Measurements from ENCODE around the gene DENND1B. TPM values are rescaled to one million over a fixed set of nuclear protein-coding genes. Genes with fewer than 3 reads are reported as not detected.

Gene DENND1B
- total and polyA plus RNA-seq, 2 of the 8 experiments (the other 6 are each of a cell fraction or from before 2014, with no cell fraction given): 0.74 to 3.3 TPM

DNA sequence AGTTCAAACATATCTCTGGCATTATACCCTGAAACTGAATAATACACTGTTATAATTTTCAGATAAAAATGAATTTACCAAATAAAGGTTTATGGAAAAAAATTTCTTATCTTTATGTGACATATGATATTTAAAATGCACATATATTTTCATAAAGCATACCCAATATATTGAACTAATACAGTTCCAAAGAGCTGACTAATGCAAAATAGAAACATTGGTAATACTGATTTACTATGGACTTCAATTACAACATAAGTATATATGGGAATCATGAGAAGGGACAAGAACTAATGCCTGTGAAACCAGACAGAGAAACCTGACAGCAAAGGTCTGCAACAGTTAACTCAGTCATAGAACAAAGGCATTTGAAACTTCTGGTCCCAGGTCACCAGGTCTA is 153.5 kb downstream of the DENND1B start:
- FAIRE-seq (no peak), DNase-seq (ENCODE audit: low read depth in 1 of 2, low spot score in 2 of 2) (no peak)
- H3K36me3 ChIP-seq (ENCODE audit: control insufficient read depth in 2 of 4, insufficient read depth in 4 of 4, low read length in 3 of 4): no peaks in the 10 kb centered on the region
- TF ChIP-seq EGR1 (IDR thresholded peaks at IDR 0.05; ENCODE audit: borderline replicate concordance, low read depth, low read length) (no peak), JUND (IDR thresholded peaks at IDR 0.05; ENCODE audit: low read length) (no peak), CTBP2 (IDR thresholded peaks at IDR 0.05; ENCODE audit: borderline replicate concordance, insufficient read depth, insufficient read length, low read length) (no peak), SIRT6 (IDR thresholded peaks at IDR 0.05; ENCODE audit: low read length) (no peak), RBBP5 (IDR thresholded peaks at IDR 0.05; ENCODE audit: borderline replicate concordance, low read depth, low read length) (no peak)
- H3K4me1 ChIP-seq (replicated peaks in 1 of 4; ENCODE audit: control insufficient read depth in 3 of 4, insufficient read depth in 4 of 4, low read length in 3 of 4): no peaks in the 10 kb centered on the region
- no peak overlapping the region for H4K8ac ChIP-seq (ENCODE audit: extremely low read depth, insufficient read depth, low read length)
- H3K79me2 ChIP-seq (ENCODE audit: control insufficient read depth in 1 of 2, insufficient read depth in 2 of 2, low read length in 2 of 2): no peaks in the 10 kb centered on the region
- no peak overlapping the region for H3K4me2 ChIP-seq (ENCODE audit: insufficient read depth in 1 of 2, low read depth in 2 of 2, low read length in 2 of 2)
- no peak overlapping the region for H2AFZ ChIP-seq (ENCODE audit: low read length)
- H3K4me3 ChIP-seq (ENCODE audit: extremely low read depth in 1 of 4, insufficient read depth in 2 of 4, low read depth in 3 of 4, low read length in 4 of 4): no peak overlapping the region
- no peak overlapping the region for H2AK5ac ChIP-seq (ENCODE audit: low read depth, low read length)
- H3K18ac ChIP-seq (ENCODE audit: extremely low read depth, low read length): no peak overlapping the region
- no peaks in the 10 kb centered on the region for H3K23me2 ChIP-seq (ENCODE audit: low read depth, low read length)
- H3K9me3 ChIP-seq (ENCODE audit: insufficient read depth in 2 of 2, low read depth in 1 of 2, low read length in 1 of 2): no peaks in the 10 kb centered on the region
- POLR2A ChIA-PET (ENCODE audit: partially characterized antibody): no interaction called here
- H2BK20ac ChIP-seq (ENCODE audit: low read length): no peak overlapping the region
- no peak overlapping the region for H3K9ac ChIP-seq (replicated peaks in 1 of 4; ENCODE audit: extremely low read depth in 1 of 4, low read depth in 3 of 4, low read length in 3 of 4)
- H2BK120ac ChIP-seq (replicated peaks; ENCODE audit: low read depth, low read length): no peak overlapping the region
- no peaks in the 10 kb centered on the region for H3K27me3 ChIP-seq (replicated peaks in 1 of 4; ENCODE audit: control insufficient read depth in 3 of 4, extremely low read depth in 1 of 4, insufficient read depth in 3 of 4, low read length in 3 of 4)
- CTCF ChIA-PET (ENCODE audit: partially characterized antibody): interaction anchor here (1.3 kb wide), 1 partner anchor 247 kb away, joined by 4 read pairs; no protein-coding TSS in a partner anchor
- no peak overlapping the region for H2BK12ac ChIP-seq (ENCODE audit: low read depth, low read length)
- H4K5ac ChIP-seq (ENCODE audit: insufficient read length, low read depth, low read length): no peak overlapping the region
- no peak overlapping the region for H2BK15ac ChIP-seq (ENCODE audit: low read length)
- H4K91ac ChIP-seq (replicated peaks; ENCODE audit: insufficient read length, low read length): no peak overlapping the region
- no peak overlapping the region for H3K27ac ChIP-seq (ENCODE audit: low read depth, low read length)
- H3K79me1 ChIP-seq (ENCODE audit: low read depth, low read length): no peaks in the 10 kb centered on the region
- no peaks in the 10 kb centered on the region for H4K20me1 ChIP-seq (replicated peaks in 1 of 2; ENCODE audit: control insufficient read depth in 1 of 2, insufficient read depth in 2 of 2, low read length in 2 of 2)
- H3K14ac ChIP-seq (ENCODE audit: insufficient read length): no peak overlapping the region
- no peak overlapping the region for H3K56ac ChIP-seq (replicated peaks; ENCODE audit: insufficient read length, low read depth, low read length)
- H3K23ac ChIP-seq (ENCODE audit: insufficient read length): no peak overlapping the region
- H3K4ac ChIP-seq (replicated peaks; ENCODE audit: insufficient read length, low read depth, low read length): no peak overlapping the region
- H2BK5ac ChIP-seq (ENCODE audit: low read depth, low read length): no peak overlapping the region

Measured in H1 (cell line).